HG02763 (cell line): Measurements from ENCODE around the gene SLC2A6.
A peak's percentile ranks its signal among the peaks of the same experiment; 100 is the strongest.

ENCODE experiments used
- ATAC-seq: cut with Tn5 transposase; IDR thresholded peaks from one replicate; pipeline ENCODE4 v1.9.1; 2021; ENCODE audit warnings: mild to moderate bottlenecking, moderate library complexity; ENCODE audit not compliant: unreplicated experiment

The SLC2A6 gene

GRCh38 chr9:133478851-133479711 lies at the start of gene SLC2A6:
Gene SLC2A6 (minus strand): TSS chr9:133479099. CDS start chr9:133479059, 40 bp downstream.
- ATAC-seq = peak; percentile 88

DNA sequence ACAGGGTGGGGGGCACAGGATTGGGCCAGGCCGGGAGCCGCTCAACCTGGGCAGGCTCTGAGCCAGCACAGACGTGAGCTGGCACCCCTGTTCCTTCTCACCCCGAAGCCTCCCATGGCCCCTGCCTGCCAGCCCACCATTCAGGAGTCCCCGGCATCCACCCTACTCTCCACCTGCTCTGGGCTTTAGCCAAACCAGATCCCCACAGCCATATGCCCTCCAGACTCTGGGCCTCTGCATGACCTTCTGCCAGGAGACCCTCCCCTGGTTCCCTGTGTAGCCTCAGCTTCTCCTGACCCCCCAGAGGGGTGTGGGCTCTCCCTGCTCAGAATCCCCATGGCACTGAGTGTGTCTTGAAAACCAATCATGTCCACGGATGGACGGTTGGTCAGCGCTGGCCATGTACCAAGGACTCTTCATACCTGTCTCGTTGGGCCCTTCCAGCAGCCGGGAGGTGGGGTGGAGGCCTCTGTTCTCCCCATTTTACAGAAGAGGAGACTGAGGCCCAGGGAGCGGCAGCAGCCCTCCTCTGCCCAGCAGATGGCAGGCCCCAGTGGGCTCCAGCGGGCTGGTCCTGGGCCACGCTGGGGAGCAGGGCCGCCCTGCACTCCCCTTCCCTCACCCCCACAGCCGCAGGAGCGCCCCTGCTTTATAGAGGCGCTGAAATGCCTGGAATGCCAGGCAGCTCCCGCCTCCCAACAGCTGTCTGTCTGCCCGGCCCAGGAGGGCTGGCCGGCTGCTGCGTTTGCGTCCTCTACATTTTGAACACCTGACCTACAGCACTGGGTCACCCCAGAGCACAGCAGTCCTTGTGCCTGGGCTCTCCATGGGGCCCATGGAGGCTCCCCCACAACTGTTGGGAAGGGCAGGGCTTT lies 49.3 kb upstream of the SLC2A6 start:
- ATAC-seq = no peak

GRCh38 chr9:133527444-133527920 lies 48.6 kb upstream of the SLC2A6 start:
- ATAC-seq = no peak

GRCh38 chr9:133526721-133527321 lies 47.9 kb upstream of the SLC2A6 start:
- no peak for ATAC-seq

- no peak for ATAC-seq
Measured at GRCh38 chr9:133525677-133526076, 46.8 kb upstream of the SLC2A6 start.

- ATAC-seq = no peak
Measured at GRCh38 chr9:133524679-133525228, 45.9 kb upstream of the SLC2A6 start, which contains the start of gene MYMK. Gene MYMK (minus strand): TSS chr9:133524959. CDS start chr9:133524844, 115 bp downstream.

GRCh38 chr9:133524146-133524545 lies 45.2 kb upstream of the SLC2A6 start:
- ATAC-seq = no peak

DNA sequence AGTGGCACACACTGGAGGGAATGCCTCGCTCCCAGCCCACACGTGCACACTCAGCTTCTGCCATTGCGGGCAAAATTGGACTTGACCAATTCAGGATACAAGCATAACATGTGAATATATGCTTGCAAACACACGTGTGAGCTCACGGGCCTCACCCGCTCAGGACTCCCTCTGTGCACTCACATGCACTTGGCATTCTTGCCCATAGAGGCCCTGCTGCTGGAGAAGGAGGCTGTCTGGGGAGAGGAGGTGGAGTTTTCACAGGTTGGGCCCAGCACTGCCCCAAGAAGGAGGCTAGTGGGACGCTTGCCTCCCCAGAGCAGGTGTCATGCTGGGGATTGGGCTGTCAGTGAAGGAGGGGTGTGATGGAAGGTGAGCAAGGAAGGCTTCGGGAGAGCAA lies 44.2 kb upstream of the SLC2A6 start:
- no peak for ATAC-seq

DNA sequence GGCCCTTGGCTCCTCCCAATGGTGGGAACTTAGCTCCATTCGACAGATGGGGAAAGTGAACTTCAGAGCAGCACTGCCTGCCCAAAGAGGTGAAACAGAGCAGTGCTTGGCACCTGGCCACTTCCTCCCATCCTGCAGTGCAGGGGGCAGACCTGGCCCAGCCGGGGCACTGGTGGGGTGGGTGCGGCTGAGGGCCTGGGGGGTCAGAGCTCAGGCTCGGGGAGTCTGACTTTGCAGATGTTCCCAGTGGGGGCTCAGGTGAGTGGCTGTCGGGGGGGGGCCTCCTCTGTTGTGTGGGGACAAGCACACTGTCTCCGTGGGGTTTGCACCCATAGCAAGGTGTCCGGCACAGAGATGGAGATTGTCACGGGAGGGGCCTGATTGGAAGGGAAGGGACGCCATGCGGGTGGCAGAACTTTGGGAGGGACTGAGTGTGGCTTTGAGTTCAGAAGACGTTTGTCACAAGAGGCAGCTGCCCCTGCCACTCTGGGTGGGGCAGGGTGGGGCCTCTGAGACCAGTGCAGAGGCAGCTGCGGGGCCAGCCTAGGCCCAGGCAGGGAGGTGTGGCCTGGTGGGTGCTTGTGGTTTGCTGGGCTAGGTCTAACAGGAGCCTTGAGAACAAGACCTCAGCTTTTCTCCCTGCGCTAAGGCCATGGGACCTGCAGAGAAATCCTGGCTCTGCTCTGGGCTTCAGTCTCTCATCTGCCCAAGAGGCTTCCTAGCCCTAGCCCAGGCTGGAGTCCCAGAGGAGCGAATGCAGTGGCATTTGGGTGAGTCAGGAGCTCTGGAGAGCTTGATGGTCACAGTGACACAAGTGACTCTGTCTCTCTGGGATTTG lies 43.4 kb upstream of the SLC2A6 start:
- no peak for ATAC-seq

DNA sequence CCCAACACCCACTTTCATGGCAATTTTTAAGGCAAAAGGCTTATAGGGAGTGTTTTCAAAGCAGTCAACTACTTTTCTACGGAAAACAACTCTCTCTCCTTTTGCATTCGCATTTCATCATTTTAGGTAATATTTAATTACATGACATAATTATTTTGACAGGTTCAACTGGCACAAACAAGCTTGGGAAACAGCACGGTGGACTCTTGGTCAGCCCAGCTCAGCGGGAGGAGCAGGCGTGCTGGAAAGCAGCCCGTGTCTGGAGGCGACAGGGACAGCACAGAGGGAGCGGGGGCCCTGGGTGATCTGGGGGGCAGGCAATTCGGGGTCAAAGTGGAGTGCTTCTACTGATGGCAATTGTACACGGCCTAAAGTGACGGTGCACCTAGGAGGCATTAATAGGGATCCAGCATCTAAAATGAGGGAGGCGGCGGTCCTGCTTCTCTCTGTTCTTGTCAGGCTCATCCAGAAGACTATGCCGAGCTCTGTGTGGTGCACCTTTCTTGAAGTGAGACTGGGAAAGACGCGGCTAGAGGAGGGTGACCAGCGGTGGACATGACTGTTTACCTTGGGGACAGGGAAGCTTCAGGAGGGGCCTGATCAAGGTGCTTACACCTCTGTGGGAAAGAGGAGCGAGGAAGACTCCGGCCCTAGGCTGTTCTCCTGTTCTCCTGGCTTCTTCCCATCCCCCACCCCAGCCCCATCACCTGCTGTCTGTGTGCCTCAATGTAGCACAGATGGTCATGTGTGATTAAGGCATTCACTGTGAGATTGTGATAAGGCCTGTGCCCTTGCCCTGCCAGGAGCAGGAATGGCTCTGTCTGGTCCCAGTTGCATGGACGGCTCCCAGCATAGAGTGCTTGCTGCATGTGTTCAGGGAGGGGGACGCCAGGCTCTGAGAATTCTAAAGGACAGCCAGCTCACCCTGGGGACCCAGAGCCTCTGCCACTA lies 42.5 kb upstream of the SLC2A6 start:
- no peak for ATAC-seq

- ATAC-seq = no peak
Measured at GRCh38 chr9:133520121-133520835, 41.4 kb upstream of the SLC2A6 start.

- ATAC-seq = no peak
Measured at GRCh38 chr9:133519693-133520092, 40.8 kb upstream of the SLC2A6 start.

DNA sequence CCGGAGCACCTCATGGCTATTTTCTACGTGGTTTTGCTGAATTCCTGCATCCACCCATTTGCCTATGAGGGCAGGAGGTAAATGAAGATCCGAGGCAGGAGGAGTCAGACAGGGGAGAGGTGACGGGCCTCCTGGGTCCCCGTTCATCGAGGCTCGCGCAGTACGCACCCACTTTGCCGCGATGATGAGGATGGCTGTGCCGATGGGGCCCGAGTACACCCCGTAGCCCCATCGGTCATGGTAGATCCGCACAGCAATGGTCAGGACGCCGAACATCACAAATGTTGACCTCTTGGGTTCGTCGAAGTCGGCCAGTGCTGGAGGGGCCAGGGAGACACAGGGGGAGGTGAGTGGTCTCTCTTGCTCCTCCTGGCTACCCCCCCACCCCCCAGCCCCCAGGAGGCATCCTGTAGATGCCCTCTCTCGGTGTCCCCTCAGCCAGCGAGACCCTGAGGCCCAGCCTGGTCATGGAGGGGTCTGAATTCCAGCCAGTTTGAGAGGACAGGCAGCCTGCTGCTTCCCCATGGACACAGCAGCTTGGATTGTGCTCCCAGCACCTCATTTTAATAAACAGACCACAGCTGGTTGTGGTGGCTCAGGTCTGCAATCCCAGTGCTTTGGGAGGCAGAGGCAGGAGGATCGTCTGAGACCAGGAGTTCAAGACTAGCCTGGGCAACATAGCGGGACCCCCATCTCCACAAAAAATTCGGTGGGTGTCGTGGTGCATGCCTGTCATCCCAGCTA lies 40.0 kb upstream of the SLC2A6 start:
- ATAC-seq = no peak

DNA sequence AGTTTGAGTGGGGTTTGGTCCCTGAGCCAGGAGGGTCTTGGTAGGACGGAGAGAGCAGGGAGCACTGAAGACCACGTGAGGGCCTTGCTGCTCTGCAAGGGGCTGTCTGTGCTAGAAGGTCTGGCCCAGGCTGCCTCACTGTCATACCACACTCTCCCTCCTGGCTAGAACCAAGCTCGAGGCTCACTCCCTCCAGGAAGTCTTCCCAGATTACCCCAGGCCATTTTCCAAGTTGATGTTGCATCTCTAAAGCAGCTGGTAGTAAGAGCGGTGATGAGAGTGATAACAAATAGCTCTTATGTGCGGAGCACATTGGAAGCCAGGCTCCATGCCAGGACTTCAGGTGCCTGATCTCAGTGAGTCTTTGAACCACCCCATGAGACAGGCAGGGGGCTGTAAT lies 39.3 kb upstream of the SLC2A6 start:
- ATAC-seq = no peak

DNA sequence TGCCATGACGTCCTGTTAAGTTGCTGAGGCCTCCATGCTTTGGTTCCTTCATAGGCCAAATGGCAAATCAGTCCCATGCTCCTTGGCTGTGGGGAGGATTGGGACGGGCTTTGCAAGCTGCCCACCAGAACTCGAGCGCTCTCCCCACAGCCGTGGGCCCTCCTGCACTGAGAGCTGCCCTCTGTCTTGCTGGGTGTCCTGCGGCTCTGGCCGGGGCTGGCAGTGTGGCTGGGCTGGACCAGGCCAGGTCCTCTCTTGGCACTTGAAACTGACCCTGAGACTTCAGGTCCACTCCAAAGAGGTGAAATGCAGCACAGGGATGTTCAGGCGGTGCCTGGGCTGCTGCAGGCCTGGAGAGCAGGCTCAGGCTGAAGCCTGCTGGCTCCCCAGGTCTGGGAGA lies 38.8 kb upstream of the SLC2A6 start:
- no peak for ATAC-seq

- no peak for ATAC-seq
Measured at GRCh38 chr9:133516961-133517350, 38.1 kb upstream of the SLC2A6 start.

DNA sequence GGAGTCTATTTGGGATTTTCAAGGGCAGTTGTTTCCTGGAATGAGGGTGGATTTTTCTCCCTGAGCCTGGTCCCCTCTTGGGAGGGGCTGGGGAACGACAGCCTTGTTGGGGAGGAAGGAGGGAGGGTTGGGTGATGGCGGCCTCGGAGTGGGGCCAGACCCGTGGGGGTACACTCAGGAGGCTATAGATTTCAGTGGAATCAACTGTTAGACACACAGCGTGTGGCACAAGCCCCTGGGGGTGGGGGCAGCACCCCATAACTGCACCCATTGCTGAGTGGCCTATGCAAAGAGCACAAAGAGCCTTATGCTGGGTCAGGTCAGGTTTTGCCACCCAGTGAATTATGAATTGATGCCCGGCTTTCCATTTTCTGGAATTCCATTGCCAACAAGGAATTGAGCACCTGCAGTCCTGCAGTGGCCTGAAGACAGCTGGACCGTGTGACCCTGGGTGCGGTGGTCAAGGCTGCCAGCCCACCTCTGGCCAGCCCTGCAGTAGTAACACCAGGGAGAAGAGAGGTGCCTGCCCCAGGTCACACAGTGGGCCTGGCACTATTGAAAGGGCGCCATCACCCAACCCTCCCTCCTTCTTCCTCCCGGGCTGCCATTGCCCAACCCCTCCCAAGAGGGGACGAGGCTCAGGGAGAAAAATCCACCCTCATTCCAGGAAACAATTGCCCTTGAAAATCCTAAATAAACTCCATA lies 37.5 kb upstream of the SLC2A6 start:
- ATAC-seq = no peak
